Right lobe of liver (tissue), 6 donors: ENCODE results near the gene DPT. TPM values are rescaled to one million over a fixed set of nuclear protein-coding genes. Genes with fewer than 3 reads are reported as not detected.
"Not testable (repeated sequence)": the region's sequence is repeated elsewhere in the genome, so short reads cannot be mapped to it uniquely, and the experiment has no call there.

Experiments used
- ATAC-seq, 4 donors: fragments of 200-7000 bp; cut with Tn5 transposase; one replicate each; pipeline ENCODE4 v1.9.1; 2020; ENCODE audit warnings: mild to moderate bottlenecking in 4 of 4, moderate library complexity in 4 of 4
- DNase-seq, 3 donors: peaks; one replicate each; pipeline ENCODE4 v3.0.0-alpha.2; 2020
- H3K27ac ChIP-seq, 3 donors: fragments of 200-600 bp; one replicate each; pipeline ENCODE4 v1.8.0; 2022
- H3K27me3 ChIP-seq, 2 donors: fragments of 200-600 bp; one replicate each; pipeline ENCODE4 v1.8.0; 2022
- H3K36me3 ChIP-seq, 4 donors: fragments of 200-600 bp; sonication (generic) in 1 of 4; one replicate each; pipeline versions ENCODE4 v1.5.1 to v1.8.0; 2017 to 2022; ENCODE audit warnings: control low read depth in 1 of 4
- H3K4me1 ChIP-seq, 4 donors: fragments of 200-600 bp; sonication (generic) in 1 of 4; one replicate each; pipeline versions ENCODE4 v1.5.1 to v1.8.0; 2017 to 2022; ENCODE audit warnings: control low read depth in 1 of 4
- H3K4me3 ChIP-seq, 3 donors: fragments of 200-600 bp; one replicate each; pipeline ENCODE4 v1.8.0; 2022
- H3K9me3 ChIP-seq, 4 donors: fragments of 200-600 bp; sonication (generic) in 1 of 4; one replicate each; pipeline versions ENCODE4 v1.5.1 to v1.8.0; 2017 to 2022; ENCODE audit warnings: control low read depth in 1 of 4
- CTCF ChIP-seq, 4 donors: fragments of 200-600 bp in 3 of 4; fragments of 450-650 bp in 1 of 4; IDR thresholded peaks; one replicate each; pipeline versions ENCODE4 v1.5.1 to v1.8.0; 2016 to 2022; ENCODE audit warnings: antibody characterized with exemption in 4 of 4, mild to moderate bottlenecking in 2 of 4
- POLR2A ChIP-seq: fragments of 450-650 bp; IDR thresholded peaks from one replicate; pipeline ENCODE4 v1.6.1; 2017; ENCODE audit warnings: antibody characterized with exemption, mild to moderate bottlenecking
- WGBS: methylation state at CpG from one replicate; pipeline ENCODE4 v1.1.6; 2018; ENCODE audit warnings: low coverage, low lambda C conversion rate; ENCODE audit not compliant: insufficient coverage; ENCODE audit errors: missing lambda C conversion rate; 5-methylcytosine and 5-hydroxymethylcytosine counted together
- intact Hi-C, 2 donors: fragments of 100-400 bp; cut with DNase I; formaldehyde crosslinking; loops; one replicate each; pipeline versions ENCODE4 v1.11.2 to v1.14.1; 2022
- total RNA-seq, 6 experiments: library from RNA; depleted of rRNA in 2 of 6; stranded (reverse); fragments of >200 nt in 2 of 6; fragmentation: NEBNext Ultra II Directional in 3 of 6; extraction: Animal tissue kit (Norgen Biotek cat#: 25700) in 3 of 6; gene quantifications; one replicate each; pipeline versions ENCODE4 v1.1.0 to v1.2.4, GENCODE V29; 2016 to 2023
- donor health status: DM: no; HTN: yes; CAD: no.
- donor health status: DM: no; HTN: no; CAD: no.
- donor health status: DM: no; HTN: no; CAD: no.
- donor health status: DM: no; HTN: yes; CAD: no.
- donor health status: DM: no; HTN: yes; CAD: no.

The DPT gene
- total RNA-seq, 6 experiments from 2014 or later, result 0.88 to 3.0 (median 1.9) TPM

- no peak for ATAC-seq
- H3K9me3 ChIP-seq, result no peaks in the 10 kb centered on the region
- intact Hi-C loops, result no loop called here
- no peak overlapping the region for H3K27ac ChIP-seq
- no peaks in the 10 kb centered on the region for H3K36me3 ChIP-seq
- DNase-seq, result no peak
- no peak overlapping the region for H3K4me3 ChIP-seq
- TF ChIP-seq POLR2A (no peak), CTCF (IDR thresholded peaks at IDR 0.05) (no peak)
- H3K4me1 ChIP-seq, result peaks cover 0 to 25% (median 11%) of the 10 kb centered on the region in 4 donors
- no peaks in the 10 kb centered on the region for H3K27me3 ChIP-seq
- 89% methylated on average over 4 of the region's 4 CpGs for WGBS
These were observed 42.2 kb upstream of the DPT start for GRCh38 chr1:168771104-168771630.

GRCh38 chr1:168769893-168770292, 40.9 kb upstream of the DPT start:
- H3K27me3 ChIP-seq, intact Hi-C loops, DNase-seq, H3K9me3 ChIP-seq, H3K36me3 ChIP-seq, H3K4me3 ChIP-seq, H3K27ac ChIP-seq, ATAC-seq: not testable (repeated sequence)
- WGBS, result 83% methylated on average over 3 of the region's 3 CpGs
- peaks cover 0 to 25% (median 11%) of the 10 kb centered on the region in 4 donors for H3K4me1 ChIP-seq

- Histone ChIP-seq H3K27me3 (no peaks in the 10 kb centered on the region), H3K4me1 (peaks cover 0 to 10% (median 5%) of the 10 kb centered on the region in 4 donors), H3K4me3 (no peak overlapping the region), H3K9me3 (no peaks in the 10 kb centered on the region), H3K27ac (peak overlapping the region in 2 of 3 donors; percentile 24 to 34), H3K36me3 (no peaks in the 10 kb centered on the region)
- peak in 1 of 3 donors; percentile 56 for DNase-seq
- ATAC-seq, result peak; percentile 61 to 74 (median 67)
- intact Hi-C loops, result no loop called here
- TF ChIP-seq CTCF (IDR thresholded peaks at IDR 0.05) (no peak), POLR2A (no peak)
- WGBS, result 55% methylated on average over 4 of the region's 4 CpGs
These were observed 39.0 kb upstream of the DPT start for GRCh38 chr1:168767894-168768584.

- WGBS, result 47% methylated on average over 5 of the region's 5 CpGs
- no peak for DNase-seq
- H3K27ac ChIP-seq, result no peak overlapping the region
These were observed 37.6 kb upstream of the DPT start for GRCh38 chr1:168766568-168766967.

GRCh38 chr1:168763031-168763430, 34.0 kb upstream of the DPT start:
- TF ChIP-seq POLR2A (no peak), CTCF (IDR thresholded peaks at IDR 0.05) (no peak)
- no peak for ATAC-seq
- no peaks in the 10 kb centered on the region for H3K9me3 ChIP-seq
- no peaks in the 10 kb centered on the region for H3K36me3 ChIP-seq
- DNase-seq, result no peak
- intact Hi-C loops, result no loop called here
- peaks cover 0 to under 1% (median 0%) of the 10 kb centered on the region in 4 donors for H3K4me1 ChIP-seq
- no peaks in the 10 kb centered on the region for H3K27me3 ChIP-seq
- WGBS, result 100% methylated on average over 3 of the region's 3 CpGs
- no peak overlapping the region for H3K4me3 ChIP-seq
- H3K27ac ChIP-seq, result no peak overlapping the region

More at GRCh38 chr1:168766568-168766967, 37.6 kb upstream of the DPT start:
- H3K4me3 ChIP-seq, result no peak overlapping the region
- H3K27me3 ChIP-seq, result no peaks in the 10 kb centered on the region
- no peaks in the 10 kb centered on the region for H3K9me3 ChIP-seq
- peaks cover 0 to 5% (median 1%) of the 10 kb centered on the region in 4 donors for H3K4me1 ChIP-seq
- intact Hi-C loops, result no loop called here
- H3K36me3 ChIP-seq, result no peaks in the 10 kb centered on the region
- no peak for TF ChIP-seq POLR2A
- ATAC-seq, result peak; percentile 33 to 73 (median 64)
